Caco-2 (cell line): ENCODE measurements around the gene RAB22A. TPM values are rescaled to one million over a fixed set of nuclear protein-coding genes. Genes with fewer than 3 reads are reported as not detected.

ENCODE experiments used
- BruUV-seq: library from RNA; stranded (reverse); fragments of 400-500 nt; replicated peaks from 2 replicates; lab custom pipeline; 2021; lab: Mats Ljungman, UMichigan
- CTCF ChIA-PET: fragments of 300-600 bp; sonication (Branson Sonifier 250); formaldehyde crosslinking; loops from one replicate; lab custom pipeline; 2022; ENCODE audit warnings: antibody characterized with exemption; lab: Charles Lee
- POLR2A ChIA-PET: fragments of 300-600 bp; sonication (Branson Sonifier 250); formaldehyde crosslinking; loops from one replicate; lab custom pipeline; 2022; ENCODE audit warnings: antibody characterized with exemption; lab: Charles Lee
- DNase-seq, 2 experiments: peaks; one replicate each; pipeline versions ENCODE4 v3.0.0 to v3.0.0-alpha.2; 2020 to 2022
- H3K27me3 ChIP-seq: replicated peaks from 2 replicates; pipeline ENCODE4 v1.6.0; 2011; ENCODE audit warnings: low read length; ENCODE audit not compliant: control insufficient read depth, insufficient read depth
- H3K36me3 ChIP-seq: 2 replicates; pipeline ENCODE4 v1.5.1; 2011; ENCODE audit warnings: low read length; ENCODE audit not compliant: control insufficient read depth, insufficient read depth
- H3K4me1 ChIP-seq: fragments of 250-450 bp; sonication (Bioruptor Pico); 2 replicates; pipeline ENCODE4 v1.5.1; 2020; ENCODE audit warnings: mild to moderate bottlenecking
- H3K4me3 ChIP-seq: 2 replicates; pipeline ENCODE4 v1.5.1; 2011; ENCODE audit warnings: low read depth, mild to moderate bottlenecking, control low read depth, low read length
- H3K9me3 ChIP-seq: fragments of 250-450 bp; sonication (Bioruptor Pico); 2 replicates; pipeline ENCODE4 v1.5.1; 2020; ENCODE audit warnings: mild to moderate bottlenecking, moderate library complexity
- H3K27ac Mint-ChIP-seq: one replicate; pipeline ENCODE4 v1.8.0; 2022; ENCODE audit warnings: mixed read lengths; ENCODE audit not compliant: unreplicated experiment
- H3K27me3 Mint-ChIP-seq: one replicate; pipeline ENCODE4 v1.8.0; 2022; ENCODE audit warnings: mixed read lengths; ENCODE audit not compliant: insufficient read depth, unreplicated experiment
- H3K36me3 Mint-ChIP-seq: one replicate; pipeline ENCODE4 v1.8.0; 2022; ENCODE audit warnings: mild to moderate bottlenecking, mixed read lengths; ENCODE audit not compliant: insufficient read depth, unreplicated experiment
- H3K4me1 Mint-ChIP-seq: one replicate; pipeline ENCODE4 v1.8.0; 2022; ENCODE audit warnings: low read depth, mixed read lengths; ENCODE audit not compliant: unreplicated experiment
- H3K4me3 Mint-ChIP-seq: one replicate; pipeline ENCODE4 v1.8.0; 2022; ENCODE audit warnings: mild to moderate bottlenecking, moderate library complexity, mixed read lengths; ENCODE audit not compliant: unreplicated experiment
- H3K9me3 Mint-ChIP-seq: one replicate; pipeline ENCODE4 v1.8.0; 2022; ENCODE audit warnings: mixed read lengths; ENCODE audit not compliant: unreplicated experiment
- CTCF ChIP-seq, 2 experiments: fragments of 200-600 bp in 1 of 2; IDR thresholded peaks; 1 replicate in 1 of 2; 2 replicates in 1 of 2; pipeline versions ENCODE4 v1.5.1 to v1.8.0; 2011 to 2022; ENCODE audit warnings: antibody characterized with exemption in 1 of 2, control low read depth in 1 of 2, inconsistent platforms in 1 of 2, low read depth in 1 of 2, low read length in 1 of 2, mild to moderate bottlenecking in 1 of 2, moderate library complexity in 1 of 2; ENCODE audit not compliant: insufficient read depth in 1 of 2, severe bottlenecking in 1 of 2, unreplicated experiment in 1 of 2
- intact Hi-C: fragments of 100-400 bp; cut with micrococcal nuclease; formaldehyde crosslinking; loops from one replicate; pipeline ENCODE4 v1.10.0; 2022; ENCODE audit not compliant: unreplicated experiment
- total RNA-seq: library from RNA; stranded (reverse); gene quantifications from 2 replicates; pipeline ENCODE4 v1.2.3, GENCODE V29; 2022

Gene RAB22A
- total RNA-seq, 1 experiment from 2014 or later, result 24.1 TPM

- no peak overlapping the region for H3K27ac Mint-ChIP-seq
- BruUV-seq, result no TSS peak
- Histone ChIP-seq H3K4me3 (no peak overlapping the region), H3K4me1 (peaks cover 16% of the 10 kb centered on the region), H3K27me3 (no peaks in the 10 kb centered on the region), H3K36me3 (no peaks in the 10 kb centered on the region), H3K9me3 (no peaks in the 10 kb centered on the region)
- CTCF ChIA-PET, result no interaction called here
- H3K36me3 Mint-ChIP-seq, result peaks cover 3% of the 10 kb centered on the region
- no peak for DNase-seq
- H3K4me1 Mint-ChIP-seq, result peaks cover 6% of the 10 kb centered on the region
- POLR2A ChIA-PET, result interaction anchor here (0.5 kb wide), 2 partner anchors 25 to 170 kb away, joined by 3 read pairs; no protein-coding TSS in a partner anchor
- no peaks in the 10 kb centered on the region for H3K9me3 Mint-ChIP-seq
- no peaks in the 10 kb centered on the region for H3K27me3 Mint-ChIP-seq
- intact Hi-C loops, result no loop called here
- TF ChIP-seq CTCF (IDR thresholded peaks at IDR 0.05; ENCODE audit: insufficient read depth in 1 of 2, low read depth in 1 of 2, low read length in 1 of 2, severe bottlenecking in 1 of 2, unreplicated experiment in 1 of 2), result no peak
- H3K4me3 Mint-ChIP-seq, result no peak overlapping the region
Observed at GRCh38 chr20:58401162-58401561, 91.6 kb downstream of the RAB22A start.

GRCh38 chr20:58402305-58402704 lies 92.8 kb downstream of the RAB22A start:
- Mint-ChIP-seq H3K36me3 (no peaks in the 10 kb centered on the region), H3K27me3 (no peaks in the 10 kb centered on the region), H3K4me1 (no peaks in the 10 kb centered on the region), H3K4me3 (no peak overlapping the region), H3K9me3 (no peaks in the 10 kb centered on the region), H3K27ac (no peak overlapping the region)
- intact Hi-C loops, result no loop called here
- CTCF ChIA-PET, result no interaction called here
- no peaks in the 10 kb centered on the region for H3K36me3 ChIP-seq
- no peak for DNase-seq
- no peak for TF ChIP-seq CTCF (IDR thresholded peaks at IDR 0.05; ENCODE audit: insufficient read depth in 1 of 2, low read depth in 1 of 2, low read length in 1 of 2, severe bottlenecking in 1 of 2, unreplicated experiment in 1 of 2)
- H3K4me3 ChIP-seq, result no peak overlapping the region
- H3K9me3 ChIP-seq, result no peaks in the 10 kb centered on the region
- no peaks in the 10 kb centered on the region for H3K27me3 ChIP-seq
- BruUV-seq, result no TSS peak
- H3K4me1 ChIP-seq, result peaks cover 21% of the 10 kb centered on the region
- POLR2A ChIA-PET, result no interaction called here

- intact Hi-C loops, result no loop called here
- Histone ChIP-seq H3K36me3 (no peaks in the 10 kb centered on the region), H3K9me3 (no peaks in the 10 kb centered on the region), H3K4me3 (no peak overlapping the region), H3K4me1 (peaks cover 25% of the 10 kb centered on the region), H3K27me3 (no peaks in the 10 kb centered on the region)
- H3K4me3 Mint-ChIP-seq, result no peak overlapping the region
- no peak for DNase-seq
- no peak overlapping the region for H3K27ac Mint-ChIP-seq
- no peaks in the 10 kb centered on the region for H3K27me3 Mint-ChIP-seq
- ChIA-PET CTCF (no interaction called here), POLR2A (no interaction called here)
- no TSS peak for BruUV-seq
- no peaks in the 10 kb centered on the region for H3K36me3 Mint-ChIP-seq
- H3K9me3 Mint-ChIP-seq, result no peaks in the 10 kb centered on the region
- no peaks in the 10 kb centered on the region for H3K4me1 Mint-ChIP-seq
- no peak for TF ChIP-seq CTCF (IDR thresholded peaks at IDR 0.05; ENCODE audit: insufficient read depth in 1 of 2, low read depth in 1 of 2, low read length in 1 of 2, severe bottlenecking in 1 of 2, unreplicated experiment in 1 of 2)
Observed at GRCh38 chr20:58402827-58403226, 93.3 kb downstream of the RAB22A start.
